C4-2B (cell line): Measurements from ENCODE around the gene PGP.

Source experiments
- H3K27ac ChIP-seq: fragments of 450-650 bp; 2 replicates; pipeline ENCODE4 v1.5.1; 2017
- ZFX ChIP-seq: fragments of 450-650 bp; IDR thresholded peaks from 2 replicates; pipeline ENCODE4 v1.6.1; 2017
- TF ChIP-seq, protein P1 (sequence below): fragments of 450-650 bp; conservative IDR thresholded peaks from 2 replicates; pipeline ENCODE4 v1.5.1; 2017; ENCODE audit warnings: mild to moderate bottlenecking

Gene PGP

DNA sequence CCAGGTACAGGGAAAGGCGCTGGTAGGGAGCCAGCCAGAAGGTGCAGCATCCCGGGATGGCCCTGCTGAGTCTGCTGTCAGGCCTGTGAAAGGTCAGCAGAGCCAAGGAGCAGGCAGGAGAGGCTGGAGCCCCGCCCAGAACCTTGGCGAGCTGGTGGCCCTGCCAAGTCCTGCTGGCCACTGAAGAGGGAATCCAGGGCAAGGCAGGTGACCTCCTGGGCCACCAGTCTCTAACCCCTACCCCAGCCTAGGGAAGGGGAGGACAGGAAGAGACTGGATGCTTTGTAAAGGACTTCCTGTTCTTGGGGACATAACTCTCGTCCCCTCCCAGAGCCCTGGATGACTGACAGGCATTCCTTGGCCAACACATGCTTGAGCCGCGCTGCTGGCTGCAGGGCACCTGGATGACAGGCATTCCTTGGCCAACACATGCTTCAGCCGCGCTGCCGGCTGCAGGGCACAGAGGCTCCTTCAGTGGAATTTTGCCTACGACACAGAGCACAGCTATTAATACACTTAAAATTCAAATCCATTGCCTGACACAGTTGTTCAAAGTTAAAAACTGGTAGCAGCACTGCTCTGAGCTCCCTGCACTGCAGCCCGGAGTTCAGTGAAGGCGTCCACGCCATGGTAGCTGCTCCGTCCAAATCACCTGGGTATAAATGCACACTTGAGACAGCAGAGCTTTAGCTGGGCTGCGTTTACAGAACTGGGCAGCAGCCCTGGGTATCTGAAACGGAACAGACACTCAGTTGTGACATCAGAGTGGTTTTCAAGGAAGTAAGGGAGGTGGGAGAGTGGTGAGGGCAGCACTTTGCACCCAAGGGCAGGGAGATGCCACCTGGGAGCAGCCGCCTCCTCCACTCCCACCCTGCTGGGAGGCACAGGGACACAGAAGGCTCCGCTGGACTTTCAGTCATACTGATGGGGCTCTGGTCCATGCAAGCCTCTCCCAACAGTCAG, 2.0 kb downstream of the PGP start:
- peak overlapping the region; percentile 94 for H3K27ac ChIP-seq
- TF ChIP-seq, protein P1, sequence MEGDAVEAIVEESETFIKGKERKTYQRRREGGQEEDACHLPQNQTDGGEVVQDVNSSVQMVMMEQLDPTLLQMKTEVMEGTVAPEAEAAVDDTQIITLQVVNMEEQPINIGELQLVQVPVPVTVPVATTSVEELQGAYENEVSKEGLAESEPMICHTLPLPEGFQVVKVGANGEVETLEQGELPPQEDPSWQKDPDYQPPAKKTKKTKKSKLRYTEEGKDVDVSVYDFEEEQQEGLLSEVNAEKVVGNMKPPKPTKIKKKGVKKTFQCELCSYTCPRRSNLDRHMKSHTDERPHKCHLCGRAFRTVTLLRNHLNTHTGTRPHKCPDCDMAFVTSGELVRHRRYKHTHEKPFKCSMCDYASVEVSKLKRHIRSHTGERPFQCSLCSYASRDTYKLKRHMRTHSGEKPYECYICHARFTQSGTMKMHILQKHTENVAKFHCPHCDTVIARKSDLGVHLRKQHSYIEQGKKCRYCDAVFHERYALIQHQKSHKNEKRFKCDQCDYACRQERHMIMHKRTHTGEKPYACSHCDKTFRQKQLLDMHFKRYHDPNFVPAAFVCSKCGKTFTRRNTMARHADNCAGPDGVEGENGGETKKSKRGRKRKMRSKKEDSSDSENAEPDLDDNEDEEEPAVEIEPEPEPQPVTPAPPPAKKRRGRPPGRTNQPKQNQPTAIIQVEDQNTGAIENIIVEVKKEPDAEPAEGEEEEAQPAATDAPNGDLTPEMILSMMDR, result no peak
- TF ChIP-seq ZFX, result no peak

DNA sequence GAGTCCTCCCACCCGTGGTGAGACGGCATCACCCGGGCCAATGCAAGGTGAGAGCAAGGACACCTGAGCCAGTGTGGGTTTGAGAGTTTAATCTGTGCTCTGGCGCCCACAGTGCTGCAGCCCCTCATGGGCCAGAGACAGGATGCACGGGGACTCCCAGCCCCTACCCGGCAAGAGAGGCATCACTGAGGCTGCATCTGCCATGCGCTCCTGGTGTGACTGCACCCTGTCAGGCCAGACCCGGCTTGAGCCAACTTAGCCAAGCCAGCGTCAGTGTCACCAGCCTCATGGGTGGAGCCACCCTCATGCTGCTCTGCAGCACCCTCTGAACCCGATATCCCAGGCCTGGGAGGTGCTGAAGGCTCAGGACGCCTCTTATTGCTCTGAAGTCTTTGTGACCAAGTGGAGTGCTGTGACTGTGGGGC, 2.7 kb downstream of the PGP start:
- TF ChIP-seq, protein P1, result no peak
- no peak for TF ChIP-seq ZFX
- H3K27ac ChIP-seq, result peak overlapping the region; percentile 94

DNA sequence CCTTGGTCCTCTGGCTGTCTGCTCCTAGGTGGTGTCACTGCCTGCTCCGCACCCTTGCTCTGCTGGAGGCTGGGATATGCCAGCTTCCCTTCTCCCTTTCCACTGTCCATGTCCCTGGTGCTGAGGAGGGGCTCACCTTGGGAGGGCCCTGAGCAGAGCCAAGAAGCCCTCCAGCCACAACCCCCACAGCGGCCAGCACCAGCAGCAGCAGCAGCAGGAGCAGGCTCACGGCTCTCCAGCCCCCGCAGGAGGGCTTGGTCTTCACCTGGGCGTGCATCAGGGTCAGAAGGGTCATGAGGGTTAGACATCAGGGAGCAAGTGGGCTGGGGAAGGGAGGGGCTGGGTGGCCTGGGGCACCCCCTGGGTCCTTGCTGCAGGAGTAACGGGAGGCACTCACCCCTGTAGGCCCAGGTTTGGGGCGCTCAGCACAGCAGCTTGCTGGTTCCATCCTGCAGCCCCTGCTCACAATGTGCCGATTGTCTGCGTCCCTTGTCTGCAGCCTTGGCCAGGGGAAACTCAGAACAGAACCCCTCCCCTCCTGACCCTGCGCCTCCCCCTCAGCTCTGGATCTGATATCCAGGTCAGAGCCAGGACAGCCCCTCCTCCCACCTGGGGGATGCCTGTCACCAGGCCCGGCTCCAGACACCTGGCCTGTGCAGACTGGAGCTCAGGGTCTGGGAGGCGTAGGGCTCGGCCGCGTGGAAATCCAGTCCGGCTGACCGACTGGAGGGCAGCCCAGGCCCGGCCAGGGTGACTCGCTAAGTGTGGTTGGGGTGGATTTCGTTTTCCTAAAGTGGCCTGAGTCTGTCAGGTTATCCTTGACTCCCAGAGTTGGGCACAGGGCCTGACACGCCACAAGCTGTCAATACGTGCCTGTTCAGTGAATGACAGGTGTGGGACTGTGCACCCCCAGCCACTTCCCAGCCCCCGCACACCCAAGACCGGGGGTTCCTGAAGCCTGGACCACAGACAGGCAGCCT, 4.0 kb downstream of the PGP start, which contains the start of gene BRICD5:
Gene BRICD5, minus strand, starts transcription at position 478 of the 980 bp plus-strand sequence. Its CDS starts 30 bp downstream, at position 448.
- TF ChIP-seq, protein P1, result no peak
- no peak for TF ChIP-seq ZFX
- peak within 1 kb of the TSS; percentile 94 for H3K27ac ChIP-seq

DNA sequence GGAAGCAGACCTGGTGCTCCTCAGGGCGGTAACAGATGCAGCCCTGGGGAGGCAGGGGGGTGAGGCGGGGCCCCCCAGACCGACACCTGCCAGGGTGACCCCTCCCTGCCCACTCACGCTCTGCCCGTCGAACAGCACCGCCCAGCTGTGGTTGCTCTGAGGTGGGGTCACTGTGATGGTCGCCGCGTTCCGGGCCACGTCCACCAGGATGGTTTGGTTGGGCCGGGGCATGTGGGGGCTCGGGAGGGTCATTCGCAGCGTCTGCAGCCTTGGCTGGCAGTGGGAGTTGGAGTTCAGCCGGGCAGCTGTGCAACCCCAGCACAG, 4.7 kb downstream of the PGP start:
- H3K27ac ChIP-seq, result peak overlapping the region; percentile 94; the same call in 1 of the 2 replicates
- TF ChIP-seq, protein P1, result no peak
- no peak for TF ChIP-seq ZFX

DNA sequence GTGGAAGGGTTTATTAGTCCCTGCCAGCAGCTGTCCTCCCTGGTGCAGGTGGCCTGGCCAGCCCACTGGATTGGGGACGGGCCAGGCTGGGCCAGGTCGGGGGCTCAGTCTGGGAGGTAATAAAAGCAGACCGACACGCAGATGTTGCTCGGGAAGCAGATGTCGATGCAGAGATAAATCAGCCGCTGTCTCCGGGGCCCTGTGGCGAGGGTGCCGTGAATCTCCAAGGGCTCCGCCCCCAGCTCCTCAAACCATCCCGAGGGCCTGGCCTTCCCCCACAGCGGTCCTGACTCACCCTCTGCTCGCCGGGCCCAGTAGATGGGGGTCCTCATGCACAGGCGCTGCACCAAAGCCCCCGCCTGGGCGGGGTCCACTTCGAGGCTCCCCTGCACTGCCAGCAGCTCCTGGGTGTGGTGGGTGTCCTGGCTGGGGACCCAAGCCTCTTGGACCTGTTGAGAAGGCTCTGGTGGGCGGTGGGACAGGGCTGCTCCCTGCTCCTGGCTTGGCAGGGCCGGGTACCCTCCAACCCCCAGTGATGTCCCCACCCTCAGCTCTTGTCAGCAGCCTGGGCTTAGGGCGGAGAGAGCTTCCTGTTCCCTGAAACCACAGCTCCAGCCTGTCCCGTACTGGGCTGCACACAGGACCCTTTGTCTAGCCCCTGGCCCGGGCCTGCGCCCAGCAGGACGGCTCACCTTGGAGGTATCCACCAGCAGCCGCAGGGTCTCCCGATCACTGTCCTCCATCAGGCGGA, 5.2 kb downstream of the PGP start:
- TF ChIP-seq ZFX, result no peak
- TF ChIP-seq, protein P1, result no peak

DNA sequence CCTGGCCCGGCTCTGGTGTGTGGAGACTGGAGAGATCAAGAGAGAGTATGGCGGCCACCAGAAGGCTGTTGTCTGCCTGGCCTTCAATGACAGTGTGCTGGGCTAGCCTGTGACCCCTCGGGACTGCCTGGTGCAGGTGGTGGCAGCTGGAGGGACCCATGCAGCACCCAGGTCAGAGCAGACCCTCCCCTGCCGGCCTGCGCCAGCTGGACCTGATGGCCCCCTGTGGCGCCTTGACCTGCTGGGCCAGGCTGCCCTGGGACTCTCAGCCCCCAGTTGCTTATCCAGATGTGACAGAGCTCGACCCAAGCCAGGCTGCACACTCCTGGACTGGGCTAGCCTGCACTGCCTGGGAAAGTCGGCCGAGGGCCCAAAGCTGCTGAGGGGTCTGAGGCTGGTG, 5.9 kb downstream of the PGP start:
- no peak overlapping the region for H3K27ac ChIP-seq

More for the DNA sequence above, 5.2 kb downstream of the PGP start:
- no peak overlapping the region; the same call in 1 of the 2 replicates for H3K27ac ChIP-seq

More for the DNA sequence above, 5.9 kb downstream of the PGP start:
- TF ChIP-seq, protein P1, result no peak
- no peak for TF ChIP-seq ZFX
